Body of pancreas (tissue), 4 donors: ENCODE data around the gene TMEM240. TPM values are rescaled to one million over a fixed set of nuclear protein-coding genes. Genes with fewer than 3 reads are reported as not detected.

Source experiments
- ATAC-seq: fragments of 150-250 bp; one replicate; pipeline ENCODE4 v1.9.1; 2016
- DNase-seq, 4 donors: peaks; one replicate each; pipeline ENCODE4 v3.0.0-alpha.2; 2019
- H3K27ac ChIP-seq, 4 donors: fragments of 200-600 bp; sonication (generic); 1 replicate in 3 of 4; 2 replicates in 1 of 4; pipeline versions ENCODE4 v1.5.1 to v1.6.1; 2016 to 2019; ENCODE audit warnings: mild to moderate bottlenecking in 1 of 4, mixed read lengths in 1 of 4, moderate library complexity in 1 of 4
- H3K27me3 ChIP-seq, 2 donors: fragments of 200-600 bp; sonication (generic); one replicate each; pipeline ENCODE4 v1.6.0; 2016; ENCODE audit warnings: mild to moderate bottlenecking in 1 of 2
- H3K36me3 ChIP-seq, 2 donors: fragments of 200-600 bp; sonication (generic); replicated peaks in 1 of 2; 2 replicates each; pipeline ENCODE4 v1.5.1; 2016; ENCODE audit warnings: low read depth in 2 of 2; ENCODE audit not compliant: insufficient read depth in 1 of 2
- H3K4me1 ChIP-seq: fragments of 200-600 bp; sonication (generic); one replicate; pipeline ENCODE4 v1.6.0; 2016
- H3K4me3 ChIP-seq, 2 donors: fragments of 200-600 bp; sonication (generic); 1 replicate in 1 of 2; 2 replicates in 1 of 2; pipeline ENCODE4 v1.5.1; 2016 to 2019
- H3K9me3 ChIP-seq, 3 donors: fragments of 200-600 bp; sonication (generic); 1 replicate in 2 of 3; 2 replicates in 1 of 3; pipeline ENCODE4 v1.5.1; 2016
- POLR2A ChIP-seq, 3 donors: fragments of 450-650 bp; IDR thresholded peaks; one replicate each; pipeline ENCODE4 v1.6.1; 2016; ENCODE audit warnings: antibody characterized with exemption in 3 of 3, mild to moderate bottlenecking in 2 of 3
- WGBS, 2 donors: methylation state at CpG; one replicate each; pipeline ENCODE4 v1.1.5; 2017; 5-methylcytosine and 5-hydroxymethylcytosine counted together
- intact Hi-C: fragments of 100-400 bp; cut with DNase I; formaldehyde crosslinking; loops from one replicate; pipeline ENCODE4 v1.15.1; 2023
- total RNA-seq, 2 donors: library from RNA; depleted of rRNA; stranded (reverse); fragments of >200 nt; gene quantifications; one replicate each; pipeline ENCODE4 v1.1.0, GENCODE V29; 2016
- TF ChIP-seq, protein P1 (sequence below), 7 experiments: fragments of 450-650 bp in 4 of 7; fragments of 200-600 bp in 3 of 7; sonication (generic) in 3 of 7; IDR thresholded peaks; one replicate each; pipeline ENCODE4 v1.5.1; 2016 to 2019; ENCODE audit warnings: antibody characterized with exemption in 7 of 7

TMEM240 gene
- total RNA-seq, 2 donors from 2014 or later = 1.0 to 3.6 TPM

DNA sequence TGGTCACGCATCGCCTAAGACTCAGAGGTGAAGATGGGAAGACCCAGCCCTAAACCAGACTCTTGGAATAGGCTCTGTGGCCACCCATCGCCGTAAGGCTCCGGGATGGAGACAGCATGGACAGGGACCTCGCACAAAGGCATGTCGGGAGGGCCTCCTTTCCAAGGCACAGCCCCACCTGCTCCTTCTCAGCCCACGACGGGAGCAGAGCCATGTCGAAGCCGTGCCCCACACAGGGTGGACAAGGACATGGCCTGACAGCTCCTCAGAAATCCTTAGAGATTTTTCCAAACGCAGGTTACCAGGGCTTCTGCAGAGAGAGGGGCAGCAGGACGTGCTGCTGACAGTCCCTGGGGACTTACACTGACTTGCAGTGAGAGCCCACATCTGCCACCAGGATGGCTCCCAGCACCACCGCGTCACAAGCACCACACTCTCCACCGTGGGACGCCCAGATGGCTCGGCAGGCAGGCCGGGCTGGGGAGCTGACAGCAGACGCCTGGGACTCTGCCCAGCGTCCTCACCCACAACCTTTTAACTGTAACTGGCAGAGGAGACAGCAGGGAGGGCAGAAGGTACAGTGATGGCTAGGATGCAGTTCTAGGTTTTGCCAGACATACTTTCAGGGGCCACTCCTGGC, 22.3 kb upstream of the TMEM240 start:
- H3K27ac ChIP-seq = no peak overlapping the region
- H3K4me1 ChIP-seq = no peaks in the 10 kb centered on the region
- H3K4me3 ChIP-seq = no peak overlapping the region
- H3K9me3 ChIP-seq = no peaks in the 10 kb centered on the region
- TF ChIP-seq POLR2A (IDR thresholded peaks at IDR 0.05) = no peak
- TF ChIP-seq, protein P1, sequence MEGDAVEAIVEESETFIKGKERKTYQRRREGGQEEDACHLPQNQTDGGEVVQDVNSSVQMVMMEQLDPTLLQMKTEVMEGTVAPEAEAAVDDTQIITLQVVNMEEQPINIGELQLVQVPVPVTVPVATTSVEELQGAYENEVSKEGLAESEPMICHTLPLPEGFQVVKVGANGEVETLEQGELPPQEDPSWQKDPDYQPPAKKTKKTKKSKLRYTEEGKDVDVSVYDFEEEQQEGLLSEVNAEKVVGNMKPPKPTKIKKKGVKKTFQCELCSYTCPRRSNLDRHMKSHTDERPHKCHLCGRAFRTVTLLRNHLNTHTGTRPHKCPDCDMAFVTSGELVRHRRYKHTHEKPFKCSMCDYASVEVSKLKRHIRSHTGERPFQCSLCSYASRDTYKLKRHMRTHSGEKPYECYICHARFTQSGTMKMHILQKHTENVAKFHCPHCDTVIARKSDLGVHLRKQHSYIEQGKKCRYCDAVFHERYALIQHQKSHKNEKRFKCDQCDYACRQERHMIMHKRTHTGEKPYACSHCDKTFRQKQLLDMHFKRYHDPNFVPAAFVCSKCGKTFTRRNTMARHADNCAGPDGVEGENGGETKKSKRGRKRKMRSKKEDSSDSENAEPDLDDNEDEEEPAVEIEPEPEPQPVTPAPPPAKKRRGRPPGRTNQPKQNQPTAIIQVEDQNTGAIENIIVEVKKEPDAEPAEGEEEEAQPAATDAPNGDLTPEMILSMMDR (IDR thresholded peaks at IDR 0.05) = no peak
- DNase-seq = no peak
- no peaks in the 10 kb centered on the region for H3K27me3 ChIP-seq
- no peak for ATAC-seq
- 86 to 95% methylated on average over 4 to 16 of the region's 21 CpGs for WGBS, 2 donors
- H3K36me3 ChIP-seq = peaks cover 0 to 20% of the 10 kb centered on the region in 2 donors
- intact Hi-C loops = no loop called here

DNA sequence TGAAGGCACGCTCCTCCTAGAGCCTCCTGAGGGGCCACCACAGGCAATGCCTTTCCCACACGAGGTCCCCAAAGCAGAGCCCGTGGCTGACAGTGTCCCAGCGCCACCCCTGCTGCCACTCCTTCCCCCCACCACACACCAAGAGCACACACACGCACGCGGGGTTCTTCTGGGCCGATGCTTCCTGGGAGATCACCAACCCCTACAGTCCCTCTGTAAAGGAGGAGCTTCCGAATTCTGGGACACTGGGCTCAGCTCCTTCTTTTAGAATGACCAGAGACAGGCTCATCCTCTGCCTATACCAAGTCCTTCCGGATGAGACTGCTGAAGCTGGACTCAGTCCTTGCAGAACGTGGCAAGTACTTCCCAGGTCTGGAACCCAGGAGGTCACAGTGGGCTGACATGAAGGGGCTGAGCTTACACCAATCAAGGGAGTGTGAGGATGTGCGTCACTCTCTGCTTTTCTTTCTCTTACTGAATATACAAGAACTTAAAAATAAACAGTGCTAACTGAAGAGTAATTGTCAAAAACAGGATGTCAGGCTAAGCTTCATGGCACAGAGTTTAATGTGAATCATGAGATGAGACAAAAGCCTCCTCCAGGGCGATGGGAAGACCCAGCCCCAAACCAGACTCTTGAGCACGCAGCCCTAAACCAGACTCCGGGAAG, 21.5 kb upstream of the TMEM240 start:
- no peak for ATAC-seq

DNA sequence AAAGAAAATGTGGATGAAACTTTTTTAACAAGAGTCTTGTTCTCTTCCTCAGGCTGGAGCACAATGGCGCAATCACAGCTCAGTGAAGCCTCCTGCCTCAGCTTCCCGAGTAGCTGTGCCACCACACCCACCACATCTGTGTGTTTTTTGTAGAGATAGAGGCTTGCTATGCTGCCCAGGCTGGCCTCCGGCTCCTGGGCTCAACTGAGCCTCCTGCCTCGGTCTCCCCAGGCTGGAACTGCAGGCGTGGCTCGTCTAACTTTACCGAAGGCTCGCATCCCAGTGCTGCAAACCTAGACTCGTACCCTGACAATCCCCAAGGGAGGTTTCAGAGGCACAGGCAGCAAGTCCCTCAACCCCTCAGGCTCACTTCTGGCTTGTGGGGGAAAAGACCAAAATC, 19.8 kb upstream of the TMEM240 start:
- TF ChIP-seq POLR2A (IDR thresholded peaks at IDR 0.05) = no peak
- TF ChIP-seq, protein P1 (IDR thresholded peaks at IDR 0.05) = no peak
- WGBS, 2 donors = 91 to 92% methylated on average over 8 to 9 of the region's 9 CpGs

More for the DNA sequence above, 21.5 kb upstream of the TMEM240 start:
- WGBS, 2 donors = 85 to 95% methylated on average over 15 of the region's 15 CpGs
- no peak overlapping the region for H3K27ac ChIP-seq
- no peak for DNase-seq
- H3K4me1 ChIP-seq = no peaks in the 10 kb centered on the region
- peaks cover 0 to 20% of the 10 kb centered on the region in 2 donors for H3K36me3 ChIP-seq
- H3K27me3 ChIP-seq = no peaks in the 10 kb centered on the region
- intact Hi-C loops = no loop called here
- H3K4me3 ChIP-seq = no peak overlapping the region
- no peak for TF ChIP-seq POLR2A (IDR thresholded peaks at IDR 0.05)
- TF ChIP-seq, protein P1 (IDR thresholded peaks at IDR 0.05) = no peak
- no peaks in the 10 kb centered on the region for H3K9me3 ChIP-seq

DNA sequence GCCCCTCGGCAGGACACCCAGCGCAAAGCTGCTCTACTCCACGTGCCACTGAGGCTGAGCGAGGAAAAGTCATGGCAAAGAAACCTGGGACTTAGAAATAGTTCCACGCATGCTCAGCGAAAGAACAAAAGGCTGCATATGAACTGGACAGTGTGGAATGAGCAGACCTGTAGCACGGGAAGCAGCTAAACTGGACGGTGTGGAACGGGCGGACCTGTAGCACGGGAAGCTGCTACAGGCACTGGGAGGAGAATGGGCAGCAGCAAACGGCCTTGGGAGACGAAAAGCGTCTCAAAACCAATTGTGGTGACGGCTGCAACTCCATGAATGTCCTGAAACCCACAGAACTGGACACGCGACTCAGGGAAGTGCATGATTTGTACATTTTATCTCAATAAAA, 18.6 kb upstream of the TMEM240 start:
- peaks cover 0 to 16% of the 10 kb centered on the region in 2 donors for H3K36me3 ChIP-seq
- H3K27ac ChIP-seq = no peak overlapping the region
- intact Hi-C loops = no loop called here
- WGBS, 2 donors = 66 to 67% methylated on average over 17 of the region's 17 CpGs
- no peaks in the 10 kb centered on the region for H3K4me1 ChIP-seq
- no peak for DNase-seq
- H3K9me3 ChIP-seq = no peaks in the 10 kb centered on the region
- ATAC-seq = peak; percentile 12
- no peak for TF ChIP-seq POLR2A (IDR thresholded peaks at IDR 0.05)
- TF ChIP-seq, protein P1 (IDR thresholded peaks at IDR 0.05) = no peak
- no peaks in the 10 kb centered on the region for H3K27me3 ChIP-seq
- no peak overlapping the region for H3K4me3 ChIP-seq

More for the DNA sequence above, 19.8 kb upstream of the TMEM240 start:
- ATAC-seq = no peak
- intact Hi-C loops = no loop called here
- Histone ChIP-seq H3K27me3 (no peaks in the 10 kb centered on the region), H3K27ac (no peak overlapping the region), H3K4me1 (no peaks in the 10 kb centered on the region), H3K4me3 (no peak overlapping the region), H3K36me3 (peaks cover 0 to 20% of the 10 kb centered on the region in 2 donors), H3K9me3 (no peaks in the 10 kb centered on the region)
- no peak for DNase-seq
